ENCODE data around the gene TNNC1.

The TNNC1 gene

DNA sequence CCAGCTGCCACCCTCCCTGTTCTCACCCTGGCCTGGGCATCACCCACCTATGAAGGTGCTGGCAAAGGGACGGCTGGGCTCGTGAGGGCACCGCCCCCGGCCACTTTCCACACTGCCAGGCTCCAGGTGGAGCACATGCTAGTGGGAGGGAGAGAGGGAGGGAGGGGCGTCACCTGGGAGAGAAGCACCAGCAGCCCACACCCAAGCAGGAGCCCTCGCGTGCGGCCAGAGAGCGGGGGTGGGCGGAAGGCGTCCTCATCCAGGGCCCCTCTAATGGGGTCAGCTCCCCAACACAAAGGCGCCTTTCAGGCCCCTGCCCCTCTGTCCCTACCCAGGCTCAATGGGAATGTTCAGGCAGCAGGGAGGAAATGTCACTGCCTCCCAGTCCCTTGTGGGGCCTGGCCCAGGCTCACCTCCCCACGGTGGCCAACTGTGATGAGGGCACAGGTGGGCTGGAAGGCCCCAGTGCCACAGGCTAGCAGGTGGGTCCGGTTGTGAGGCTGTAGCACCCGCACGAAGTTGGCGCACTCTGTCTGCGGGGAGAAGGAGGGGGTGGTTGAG, 12.0 kb downstream of the TNNC1 start:
- DNase-seq = no peak

DNA sequence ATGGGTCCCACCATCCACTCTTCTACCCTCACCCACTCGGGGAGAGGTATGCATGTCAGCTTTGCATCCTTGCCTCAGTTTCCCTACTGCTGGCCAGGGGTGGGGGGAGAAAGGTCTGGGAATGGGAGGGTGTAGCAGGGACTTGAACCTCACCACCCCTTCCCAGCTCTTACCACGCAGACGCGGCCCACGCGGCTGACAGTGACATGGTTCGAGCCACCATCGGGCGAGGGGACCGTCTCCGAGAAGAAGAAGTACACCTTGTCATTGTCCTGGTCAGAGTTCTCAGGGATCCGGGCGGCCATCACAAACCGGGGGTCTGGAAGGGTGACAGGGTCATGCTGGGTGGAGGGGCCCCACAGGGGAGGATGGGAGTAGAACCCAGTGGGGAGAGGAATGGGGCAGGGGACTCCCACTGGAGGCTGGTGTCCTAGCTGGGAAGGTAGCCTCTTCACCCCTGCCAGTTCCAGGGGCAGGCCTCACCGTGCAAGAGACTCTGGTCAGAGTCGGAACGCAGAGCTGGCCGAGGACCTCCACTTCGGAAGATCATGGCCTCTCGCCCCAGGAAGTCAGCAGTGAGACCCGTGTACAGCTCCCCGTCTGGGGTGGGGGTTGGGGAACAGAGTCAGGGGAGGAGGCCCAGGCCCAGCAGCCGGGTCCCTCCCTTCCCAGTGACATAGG, 12.6 kb downstream of the TNNC1 start:
- DNase-seq = no peak

DNA sequence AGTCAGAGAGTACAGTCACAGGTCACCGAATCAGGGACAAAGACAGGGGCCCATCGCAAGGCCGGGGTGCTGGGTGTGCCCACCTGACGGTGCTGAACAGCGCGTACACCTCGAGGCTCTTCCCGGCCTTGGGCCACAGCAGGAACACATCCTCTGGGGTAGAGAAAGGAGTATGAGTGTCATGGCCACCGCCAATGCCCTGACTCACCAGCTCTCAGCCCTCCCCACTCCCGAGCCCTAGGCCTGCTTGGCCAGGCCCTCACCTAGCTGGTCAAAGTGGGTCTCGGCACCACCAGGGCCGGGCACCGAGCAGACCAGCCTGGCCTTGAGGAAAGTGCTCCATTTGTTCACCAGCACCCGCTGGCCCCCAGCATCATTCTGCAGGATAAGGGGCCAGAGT, 13.2 kb downstream of the TNNC1 start:
- no peak for DNase-seq

DNA sequence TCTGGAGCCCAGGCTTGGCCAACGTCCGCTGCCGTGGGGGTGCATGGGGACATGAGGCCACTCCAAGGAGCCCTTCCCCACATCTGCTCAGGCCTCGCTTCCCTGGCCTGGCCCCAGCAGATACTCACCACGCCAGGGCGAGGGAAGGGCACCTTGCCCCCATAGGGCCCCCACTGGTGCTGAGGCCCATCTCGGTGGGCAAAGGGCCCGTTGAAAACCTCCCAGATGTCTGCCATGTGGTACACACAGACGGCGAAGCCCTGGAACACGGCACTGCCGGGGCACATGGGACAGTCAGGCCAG, 13.6 kb downstream of the TNNC1 start:
- DNase-seq = no peak

DNA sequence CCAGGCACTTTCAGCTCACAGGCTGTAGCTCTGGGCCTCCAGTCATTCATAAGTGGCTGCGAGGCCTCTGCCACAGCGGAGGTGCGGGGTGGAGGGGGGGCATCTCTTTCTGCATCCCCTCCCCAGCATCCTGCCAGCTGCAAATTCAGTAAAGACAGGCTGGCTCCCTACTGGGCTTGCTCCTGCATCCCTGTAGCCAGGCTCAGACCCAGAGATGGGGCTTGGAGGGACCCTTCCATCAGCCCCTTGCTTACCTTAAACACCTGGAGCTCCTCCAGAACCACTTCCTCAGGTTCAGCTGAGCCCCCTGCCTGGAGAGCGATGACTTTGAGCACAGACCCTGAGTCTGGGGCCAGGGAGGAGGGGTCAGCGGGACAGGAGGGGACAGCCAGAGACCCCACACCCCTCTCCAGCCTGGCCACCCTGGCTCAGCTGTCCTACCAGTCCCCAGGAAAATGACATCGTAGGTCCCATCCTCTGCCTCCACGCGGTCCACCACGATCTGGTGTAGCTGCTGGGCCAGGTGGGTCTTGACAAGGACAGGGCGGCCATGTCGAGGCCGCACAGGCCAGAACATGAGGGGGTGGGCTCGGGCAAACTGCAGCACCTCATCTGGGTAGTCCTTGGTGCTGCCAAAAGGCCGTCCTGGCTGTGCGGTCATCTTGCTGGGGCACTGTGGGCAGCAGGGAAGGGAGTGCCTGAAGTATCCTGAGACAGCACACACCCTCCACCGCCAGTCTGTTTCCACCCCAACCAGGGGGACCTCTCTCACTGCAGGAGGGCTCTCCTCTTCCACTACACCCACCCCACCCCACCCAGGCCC, 14.2 kb downstream of the TNNC1 start:
- no peak for DNase-seq

DNA sequence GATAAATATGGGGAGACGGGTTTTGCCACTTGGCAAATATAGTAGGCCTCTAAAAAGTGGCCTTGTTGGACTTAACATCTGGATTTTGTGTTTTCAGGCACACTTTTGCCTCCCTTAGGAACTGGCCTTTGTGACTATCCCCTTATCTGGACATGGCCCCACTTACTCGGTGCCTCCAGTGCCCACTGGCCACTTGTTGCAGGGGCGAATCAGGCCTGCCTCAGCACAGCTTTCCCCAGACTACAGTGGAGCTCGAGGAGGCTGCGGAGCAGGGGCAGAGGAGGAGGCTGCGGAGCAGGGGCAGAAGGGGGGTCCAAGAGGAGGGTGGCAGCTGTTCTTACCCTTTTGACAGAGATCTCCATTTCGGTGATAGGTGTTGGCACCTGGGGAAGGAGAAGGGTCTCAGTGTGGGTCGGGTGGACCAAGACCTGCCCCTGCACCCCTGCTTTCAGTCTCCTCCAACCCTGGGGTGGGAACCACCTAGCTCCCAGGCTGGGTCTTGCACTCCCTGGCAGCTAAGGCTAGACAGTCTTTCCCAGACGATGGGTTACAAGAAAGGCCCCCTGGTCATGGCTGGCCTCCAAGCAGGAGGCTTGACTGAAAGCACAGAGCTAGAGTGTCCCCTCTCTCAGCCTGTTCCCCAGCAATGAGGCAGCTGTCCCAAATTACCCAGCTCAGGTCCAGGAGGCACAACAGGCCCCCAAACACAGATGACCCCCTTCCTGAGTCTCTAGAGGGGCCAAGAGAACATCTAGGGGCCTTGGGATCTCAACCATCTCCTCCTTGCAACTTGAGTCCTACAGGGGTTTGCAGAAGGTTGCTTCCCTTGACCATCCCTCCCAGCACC, 15.0 kb downstream of the TNNC1 start:
- DNase-seq = no peak

DNA sequence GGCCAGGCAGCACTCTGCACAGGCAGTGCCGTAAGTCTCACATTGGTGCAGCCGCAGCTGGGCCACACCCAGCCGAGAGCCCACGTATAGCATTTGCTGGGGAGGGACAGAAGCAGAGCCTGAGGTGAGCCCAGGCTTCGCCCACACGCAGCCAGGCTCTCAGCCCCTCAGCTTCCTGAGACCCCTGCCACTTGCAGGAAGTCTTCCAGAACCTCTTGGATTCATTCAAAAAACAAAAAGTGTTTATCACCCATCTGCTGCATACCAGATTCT, 15.8 kb downstream of the TNNC1 start:
- no peak for DNase-seq

DNA sequence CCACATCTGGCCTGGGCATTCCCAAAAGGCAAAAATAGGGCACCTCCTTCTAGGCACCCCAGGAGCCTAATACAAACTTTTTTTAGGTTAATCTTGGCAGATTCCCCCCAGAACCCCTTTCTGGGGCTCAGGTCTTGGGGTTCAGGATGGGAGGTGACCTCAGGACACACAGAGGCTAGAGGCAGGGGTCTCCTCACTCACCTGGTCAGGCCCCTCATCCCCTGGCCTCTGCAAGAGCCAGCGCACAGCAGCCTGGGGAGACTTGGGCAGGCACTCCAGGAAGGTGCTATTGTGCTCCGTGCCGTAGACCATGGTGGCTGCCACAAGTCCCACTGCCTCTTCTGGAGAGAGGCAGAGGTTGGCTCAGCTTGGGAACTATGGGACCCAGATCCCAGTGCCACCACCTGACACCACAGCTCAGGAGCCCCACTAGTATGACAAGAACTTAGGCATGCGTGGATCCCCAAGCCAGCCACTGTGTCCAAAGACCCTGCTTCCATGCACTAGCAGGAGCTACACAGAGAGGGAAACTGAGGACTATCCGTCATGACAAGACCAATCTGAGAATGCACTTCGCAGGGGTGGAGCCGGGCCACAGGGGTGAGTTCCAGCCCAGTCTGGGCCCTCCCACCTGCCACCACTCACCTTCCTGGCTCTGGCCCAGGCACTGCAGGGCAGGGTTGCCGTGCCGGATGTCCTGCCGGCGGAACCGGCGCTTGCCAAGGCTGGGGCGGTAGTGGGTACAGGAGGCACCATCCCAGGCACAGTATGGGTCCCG, 16.3 kb downstream of the TNNC1 start:
- no peak for DNase-seq

DNA sequence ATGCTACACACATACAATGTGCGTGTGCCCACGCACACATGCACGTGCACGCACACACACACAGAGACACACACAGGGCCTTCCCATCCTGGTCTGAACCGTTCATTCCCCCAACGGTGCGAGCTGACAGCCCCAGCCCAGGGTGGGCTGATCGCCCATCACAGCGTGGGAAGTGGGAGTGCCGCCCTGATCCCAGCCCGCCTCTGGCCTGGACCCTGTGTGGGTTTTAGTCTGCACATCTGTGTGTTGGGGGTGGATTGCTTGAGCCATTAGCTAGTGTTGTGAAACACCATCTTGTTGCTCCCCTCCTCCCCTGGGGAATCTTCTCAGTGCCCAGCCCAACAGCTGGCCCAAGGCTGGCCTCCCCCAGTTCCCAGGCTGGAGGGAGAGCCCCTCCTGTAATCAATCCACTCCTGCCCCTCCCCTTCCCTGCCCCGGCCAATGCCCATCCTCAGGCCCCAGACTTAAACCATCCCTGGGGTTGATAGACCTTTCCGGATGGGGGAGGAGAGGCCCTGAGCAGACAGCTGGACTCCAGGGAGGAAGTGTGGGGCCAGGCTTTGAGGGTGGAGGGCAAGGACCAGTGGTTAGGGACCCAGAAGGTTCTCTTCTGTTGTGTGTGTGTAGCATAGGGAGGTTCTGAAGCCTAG, 17.2 kb downstream of the TNNC1 start:
- DNase-seq = no peak

DNA sequence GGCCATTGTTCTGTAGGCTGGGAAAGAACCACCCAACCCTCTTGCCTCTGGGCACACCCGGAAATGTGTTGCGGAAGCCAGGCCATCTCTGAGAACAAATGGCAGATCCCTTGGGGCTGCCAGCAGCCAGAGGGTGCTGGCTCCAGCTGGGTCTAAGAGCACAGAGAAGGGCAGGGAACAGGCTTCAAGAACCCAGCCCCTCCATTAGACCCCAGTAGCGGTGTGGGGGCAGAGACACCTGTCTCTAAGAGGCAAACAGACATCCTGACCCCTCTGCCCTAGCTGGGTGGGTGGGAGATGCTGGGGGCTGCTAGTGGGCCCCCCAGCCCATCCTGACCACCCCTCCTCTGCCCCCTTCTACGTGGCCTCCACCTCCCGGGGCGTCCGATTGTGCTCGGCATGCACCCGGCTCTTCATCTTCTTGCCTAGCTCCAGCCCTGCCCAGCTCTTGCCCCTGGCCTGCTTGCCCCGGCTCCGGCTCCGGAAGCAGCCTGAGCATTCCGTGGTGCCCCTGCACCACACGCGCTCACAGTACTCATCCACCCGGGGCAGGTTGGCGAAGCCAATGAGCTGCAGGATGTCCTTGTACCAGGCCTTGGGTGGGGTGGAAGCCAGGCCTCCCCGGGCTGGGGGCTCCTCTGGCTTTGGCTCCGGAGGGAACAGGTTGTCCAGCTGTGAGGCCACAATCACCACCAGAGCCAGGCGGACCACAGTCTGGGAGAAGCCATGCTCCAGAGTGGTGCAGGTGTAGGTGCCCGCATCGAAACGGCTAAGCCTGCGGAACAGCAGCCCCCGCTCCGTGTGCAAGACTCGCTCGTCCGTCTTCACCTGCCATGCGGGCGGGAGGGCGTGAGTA, 18.4 kb downstream of the TNNC1 start:
- DNase-seq = no peak

DNA sequence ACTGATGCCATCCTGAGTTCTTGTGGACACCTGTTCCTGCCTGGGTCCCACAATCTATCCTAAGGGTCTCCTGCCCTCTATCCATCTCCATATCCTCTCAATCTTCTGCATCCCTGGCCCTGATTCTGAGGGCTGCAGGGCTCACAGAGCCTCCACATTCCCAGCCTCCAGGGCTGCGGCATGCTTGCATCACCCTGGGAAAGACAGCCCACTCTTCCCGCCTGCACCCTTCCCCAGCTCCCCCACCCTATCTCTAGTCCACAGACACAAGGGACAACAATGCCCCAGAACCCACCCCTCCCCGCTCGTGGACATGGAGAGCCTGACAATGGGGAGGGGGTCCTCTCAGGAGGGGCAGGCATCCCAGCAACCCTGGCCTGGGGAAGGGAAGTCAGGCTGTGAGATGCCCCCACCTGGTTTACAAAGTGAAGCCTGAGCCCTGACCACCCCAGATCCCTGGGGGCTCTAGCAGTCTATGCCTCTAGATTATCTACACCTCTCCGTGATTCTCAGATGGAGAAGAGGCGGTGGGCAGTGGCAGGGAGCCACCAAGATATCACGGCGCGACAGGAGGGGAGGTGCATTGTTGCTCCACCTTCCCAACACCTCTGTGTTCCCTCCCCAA, 19.2 kb downstream of the TNNC1 start:
- no peak for DNase-seq

DNA sequence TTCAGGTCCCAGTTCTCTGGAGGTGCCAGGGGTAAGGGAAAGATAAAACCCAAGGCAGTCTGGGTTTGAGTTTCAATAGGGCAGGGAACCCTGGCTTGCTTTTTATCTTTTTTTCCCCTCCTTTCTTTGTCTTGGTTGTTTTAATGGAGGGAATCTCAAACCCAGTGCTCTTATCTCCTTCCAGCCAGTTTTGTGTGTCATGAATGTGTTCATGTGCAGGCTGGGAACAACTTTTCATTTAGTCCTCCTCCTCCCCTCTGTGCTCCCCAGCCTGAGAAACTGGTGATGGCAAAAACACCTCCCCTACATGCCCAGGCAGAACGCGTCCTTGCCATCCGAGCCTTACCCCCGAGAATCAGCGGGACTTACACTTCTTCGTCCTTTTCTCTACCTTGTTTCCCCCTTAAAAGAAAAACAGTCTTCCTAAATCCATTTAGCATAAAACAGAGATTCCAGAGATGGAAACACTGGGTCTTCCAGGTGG, 19.8 kb downstream of the TNNC1 start:
- no peak for DNase-seq

DNA sequence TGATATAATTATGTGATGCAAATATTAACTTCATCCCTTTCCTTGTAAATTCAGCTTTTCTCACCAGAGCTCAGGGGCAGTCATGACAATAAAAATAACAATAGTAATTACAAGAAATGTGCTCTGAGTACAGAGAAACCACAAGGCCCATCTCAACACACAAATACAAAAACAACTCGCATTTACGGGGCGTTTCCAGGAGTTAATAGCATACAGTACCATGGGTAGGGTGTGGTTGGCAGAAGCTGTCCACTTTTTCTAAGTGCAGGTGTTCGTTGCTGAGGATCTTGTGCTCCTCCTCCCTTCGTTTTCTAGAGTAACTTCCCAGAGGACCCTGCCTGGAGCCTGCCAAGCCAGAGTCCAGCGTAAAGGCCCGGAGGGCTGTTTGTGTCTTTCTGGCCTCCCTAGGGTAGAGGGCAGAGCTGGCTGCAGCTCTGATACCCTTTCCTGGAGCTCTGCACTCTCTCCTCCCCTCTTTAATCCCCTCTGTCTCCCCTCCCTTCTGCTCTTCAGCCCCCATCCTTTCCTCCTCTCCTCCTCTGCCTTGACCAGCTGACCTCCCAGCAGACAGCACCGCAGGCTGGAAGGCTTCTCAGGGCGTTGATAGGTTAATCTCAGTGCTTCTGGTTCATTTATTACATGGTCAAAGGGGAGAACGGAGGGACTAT, 20.4 kb downstream of the TNNC1 start:
- DNase-seq = no peak

DNA sequence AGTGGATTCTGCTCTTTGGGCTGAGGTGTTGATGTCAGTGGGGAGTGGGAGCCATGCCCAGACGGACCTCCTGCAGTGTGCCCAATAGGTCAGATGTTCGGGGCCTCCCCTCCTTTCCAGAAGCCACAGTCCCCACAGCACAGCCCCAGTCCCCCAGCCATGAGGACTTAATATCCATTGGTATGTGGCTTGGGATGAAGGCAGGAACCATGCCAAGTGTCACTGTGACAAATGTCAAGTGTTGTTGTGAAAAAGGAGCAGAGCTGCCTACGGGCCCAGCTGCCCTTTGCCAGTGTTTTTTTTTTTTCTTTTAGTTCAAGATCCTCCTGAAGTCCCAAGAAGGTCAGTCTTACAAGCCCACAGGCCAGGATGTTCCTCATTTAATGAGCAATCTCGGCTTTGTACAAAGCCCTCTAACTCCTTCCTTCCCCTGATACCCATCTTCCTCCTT, 21.1 kb downstream of the TNNC1 start:
- no peak for DNase-seq

DNA sequence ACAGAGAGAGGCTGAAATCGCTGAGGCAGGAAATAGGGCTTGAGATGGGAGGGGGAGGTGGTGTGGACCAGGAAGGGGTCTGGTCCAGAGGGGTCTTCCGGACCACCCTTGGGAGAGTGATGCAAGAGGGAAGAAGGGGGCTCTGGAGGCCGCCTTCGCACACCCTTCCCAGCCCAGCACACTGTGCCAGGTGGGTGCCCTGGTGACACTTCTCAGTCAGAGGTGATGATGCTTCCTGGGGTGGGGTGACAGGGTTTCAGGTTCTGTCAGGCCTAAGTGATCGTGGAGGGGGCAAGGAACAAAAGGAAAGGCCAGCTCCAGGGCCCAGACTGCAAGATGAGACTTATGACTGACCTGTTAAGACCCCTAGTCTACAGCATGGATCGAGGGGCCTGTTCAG, 21.6 kb downstream of the TNNC1 start:
- no peak for DNase-seq

DNA sequence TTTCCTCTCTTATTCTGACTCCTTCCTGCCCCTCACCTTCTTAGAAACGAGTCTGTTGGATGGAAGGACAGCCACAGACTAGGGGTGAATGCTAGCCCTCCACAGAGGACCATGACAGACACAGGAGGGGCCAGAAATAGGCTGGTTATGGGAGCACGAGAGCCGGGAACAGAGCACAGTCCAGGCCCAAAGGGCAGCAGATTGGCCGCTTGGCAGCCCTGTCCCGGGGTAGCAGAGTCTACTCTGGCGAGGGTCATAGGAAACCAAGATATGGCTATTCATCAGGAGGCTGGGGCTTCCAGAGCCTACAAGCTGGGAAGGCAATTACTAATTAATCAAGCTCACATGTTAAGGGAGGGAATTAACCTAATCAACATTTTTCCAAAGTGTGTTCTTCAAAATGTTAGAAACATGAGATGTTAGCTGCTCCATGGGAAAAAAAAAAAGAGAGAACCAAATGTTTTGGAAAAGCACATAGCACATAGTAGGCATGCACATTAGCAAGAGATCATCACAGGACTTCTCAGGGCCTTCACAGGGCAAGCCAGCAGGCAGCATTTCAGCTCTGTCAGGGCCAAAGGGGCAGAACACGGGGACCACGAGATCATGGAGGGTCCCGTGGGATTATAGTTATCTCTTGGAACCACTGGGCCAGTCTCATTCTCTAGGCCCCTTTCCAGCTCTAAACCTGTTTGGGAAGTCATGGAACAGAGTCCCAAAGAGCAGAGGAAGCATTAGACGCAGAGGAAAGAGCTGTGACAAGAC, 22.2 kb downstream of the TNNC1 start:
- DNase-seq = no peak

DNA sequence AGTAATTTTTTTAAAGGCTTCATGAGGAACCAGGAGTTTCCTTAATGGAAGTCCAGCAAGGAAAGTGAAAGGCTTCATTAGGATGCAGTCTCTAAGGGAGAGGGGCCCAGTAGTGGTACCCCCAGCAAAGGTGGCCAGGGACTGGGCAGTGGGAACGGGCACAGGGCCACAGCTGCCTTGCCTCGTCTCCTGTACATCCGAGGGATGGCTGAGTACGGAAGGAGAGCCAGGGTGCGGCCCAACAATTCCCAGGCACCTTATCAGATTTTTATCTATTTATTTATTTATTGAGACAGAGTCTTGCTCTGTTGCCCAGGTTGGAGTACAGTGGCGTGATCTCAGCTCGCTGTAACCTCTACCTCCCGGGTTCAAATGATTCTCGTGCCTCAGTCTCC, 23.4 kb downstream of the TNNC1 start:
- DNase-seq = no peak

DNA sequence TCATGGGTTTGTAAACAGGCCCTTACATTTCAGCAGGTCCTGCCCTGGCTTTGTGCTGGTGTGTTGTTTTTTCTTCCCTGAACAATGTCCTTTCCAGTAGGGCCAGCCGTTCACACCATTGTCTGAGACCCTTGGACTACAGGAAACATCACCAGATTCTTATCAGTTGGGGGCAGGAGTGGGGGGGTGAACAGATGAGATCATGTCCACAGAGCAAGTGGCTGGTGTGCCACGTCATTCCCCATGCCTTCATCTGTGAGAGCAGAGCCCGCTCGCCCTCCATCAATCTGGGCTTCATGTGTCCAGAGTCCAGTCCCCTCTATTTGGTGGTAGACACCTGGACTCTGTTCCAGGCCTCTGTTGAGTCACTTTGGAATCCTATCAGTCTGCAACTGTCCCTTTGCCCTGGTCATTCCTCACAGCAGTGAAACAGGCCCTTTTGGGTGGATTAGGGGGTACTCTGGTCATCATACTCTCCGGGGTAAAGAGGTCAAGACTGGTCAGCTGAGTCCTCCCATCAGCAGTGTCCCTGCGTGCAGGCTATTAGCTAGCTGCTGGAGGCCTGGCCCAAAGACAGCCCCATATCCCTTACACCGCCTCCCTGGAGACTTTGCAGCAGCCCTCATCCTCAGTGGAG, 23.9 kb downstream of the TNNC1 start:
- no peak for DNase-seq

DNA sequence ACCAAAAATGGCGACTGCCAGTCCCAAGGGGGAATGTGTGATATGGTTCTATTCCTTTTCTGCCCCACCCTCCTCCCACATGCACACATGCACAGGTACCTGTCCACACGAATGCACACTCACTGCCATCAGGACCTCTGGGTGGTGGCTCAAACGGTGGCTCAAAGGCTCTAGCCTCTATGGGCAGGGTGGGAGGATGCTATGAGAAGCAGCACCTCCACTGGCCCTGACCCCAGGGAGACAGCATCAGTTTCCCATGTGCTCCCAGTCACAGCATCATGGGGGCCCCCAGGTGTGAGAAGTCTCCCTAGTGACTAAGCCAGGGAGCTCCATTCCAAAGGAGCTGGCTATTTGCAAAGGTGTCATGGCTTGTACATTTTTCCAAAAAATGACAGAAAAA, 24.8 kb downstream of the TNNC1 start:
- no peak for DNase-seq
